ENCODE data around the gene CDH22.

- no peak for TF ChIP-seq CTCF (IDR thresholded peaks at IDR 0.05)
- no peak for TF ChIP-seq EZH2 (IDR thresholded peaks at IDR 0.05)
- no peak for TF ChIP-seq EZH2phosphoT487 (IDR thresholded peaks at IDR 0.05)
These were observed 41.4 kb upstream of the CDH22 start for GRCh38 chr20:46349742-46350056.
